ENCODE data around the gene ARPC1A.
"Not testable (repeated sequence)": the region's sequence is repeated elsewhere in the genome, so short reads cannot be mapped to it uniquely, and the experiment has no call there.

ARPC1A gene

GRCh38 chr7:99379043-99379577 lies 53.4 kb downstream of the ARPC1A start:
- Histone ChIP-seq H2BK12ac (ENCODE audit: low read length) (no peak overlapping the region), H3K27me3 (ENCODE audit: control insufficient read depth in 3 of 3, insufficient read depth in 3 of 3, low read depth in 1 of 3, low read length in 3 of 3) (no peaks in the 10 kb centered on the region), H2BK5ac (ENCODE audit: low read length) (no peak overlapping the region), H3K4me1 (ENCODE audit: control insufficient read depth in 2 of 2, insufficient read depth in 1 of 2, low read depth in 1 of 2, low read length in 2 of 2) (peaks cover 0 to 11% of the 10 kb centered on the region in 2 donors), H2AK5ac (ENCODE audit: low read depth, low read length) (no peak overlapping the region), H2AFZ (ENCODE audit: low read length) (no peak overlapping the region), H4K91ac (ENCODE audit: low read depth, low read length, poor library complexity) (no peak overlapping the region), H3K4me2 (ENCODE audit: insufficient read depth, low read length, poor library complexity, severe bottlenecking) (no peak overlapping the region), H4K8ac (ENCODE audit: low read depth, low read length) (no peak overlapping the region), H3K14ac (ENCODE audit: low read length) (no peak overlapping the region), H3K27ac (replicated peaks; ENCODE audit: low read length) (no peak overlapping the region), H3K79me1 (ENCODE audit: low read depth, low read length) (peaks cover 4% of the 10 kb centered on the region), H2BK120ac (ENCODE audit: low read depth, low read length) (no peak overlapping the region), H3K23ac (ENCODE audit: low read depth, low read length, poor library complexity) (no peak overlapping the region), H3K18ac (ENCODE audit: low read length) (no peak overlapping the region), H3K4me3 (ENCODE audit: low read length in 2 of 2) (no peak overlapping the region), H2BK15ac (ENCODE audit: low read length) (no peak overlapping the region), H3K36me3 (replicated peaks in 1 of 2; ENCODE audit: control insufficient read depth in 2 of 2, insufficient read depth in 2 of 2, low read length in 2 of 2) (peaks cover 2 to 4% of the 10 kb centered on the region in 2 donors), H3K4ac (ENCODE audit: low read length) (no peak overlapping the region), H3K9ac (ENCODE audit: low read depth, low read length, poor library complexity) (no peak overlapping the region), H3K9me3 (replicated peaks in 1 of 2; ENCODE audit: control insufficient read depth in 2 of 2, insufficient read depth in 1 of 2, low read depth in 1 of 2, low read length in 2 of 2) (no peaks in the 10 kb centered on the region)
- DNase-seq (ENCODE audit: low spot score), result no peak
- no CpG with 5 or more reads among the region's 7 CpGs for WGBS, 2 donors (ENCODE audit: extremely low coverage in 2 of 2, insufficient read length in 2 of 2, insufficient replicate concordance in 1 of 2)

GRCh38 chr7:99379693-99380031 lies 54.0 kb downstream of the ARPC1A start:
- not testable (repeated sequence) for H3K9me3 ChIP-seq (replicated peaks in 1 of 2; ENCODE audit: control insufficient read depth in 2 of 2, insufficient read depth in 1 of 2, low read depth in 1 of 2, low read length in 2 of 2); H3K4me2 ChIP-seq (ENCODE audit: insufficient read depth, low read length, poor library complexity, severe bottlenecking); H2AFZ ChIP-seq (ENCODE audit: low read length); H3K18ac ChIP-seq (ENCODE audit: low read length); H3K27me3 ChIP-seq (ENCODE audit: control insufficient read depth in 3 of 3, insufficient read depth in 3 of 3, low read depth in 1 of 3, low read length in 3 of 3); H3K23ac ChIP-seq (ENCODE audit: low read depth, low read length, poor library complexity); DNase-seq (ENCODE audit: low spot score); H3K4ac ChIP-seq (ENCODE audit: low read length); H2BK120ac ChIP-seq (ENCODE audit: low read depth, low read length); H3K79me1 ChIP-seq (ENCODE audit: low read depth, low read length); H2BK15ac ChIP-seq (ENCODE audit: low read length); H3K9ac ChIP-seq (ENCODE audit: low read depth, low read length, poor library complexity); H4K8ac ChIP-seq (ENCODE audit: low read depth, low read length); H3K27ac ChIP-seq (replicated peaks; ENCODE audit: low read length); H3K36me3 ChIP-seq (replicated peaks in 1 of 2; ENCODE audit: control insufficient read depth in 2 of 2, insufficient read depth in 2 of 2, low read length in 2 of 2); H3K4me3 ChIP-seq (ENCODE audit: low read length in 2 of 2); H2BK12ac ChIP-seq (ENCODE audit: low read length); H3K14ac ChIP-seq (ENCODE audit: low read length); H2AK5ac ChIP-seq (ENCODE audit: low read depth, low read length); H4K91ac ChIP-seq (ENCODE audit: low read depth, low read length, poor library complexity); H2BK5ac ChIP-seq (ENCODE audit: low read length)
- peaks cover 0 to 11% of the 10 kb centered on the region in 2 donors for H3K4me1 ChIP-seq (ENCODE audit: control insufficient read depth in 2 of 2, insufficient read depth in 1 of 2, low read depth in 1 of 2, low read length in 2 of 2)
- no CpG with 5 or more reads among the region's 7 CpGs for WGBS, 2 donors (ENCODE audit: extremely low coverage in 2 of 2, insufficient read length in 2 of 2, insufficient replicate concordance in 1 of 2)

- no peak overlapping the region for H3K9ac ChIP-seq (ENCODE audit: low read depth, low read length, poor library complexity)
- DNase-seq (ENCODE audit: low spot score), result no peak
- no peak overlapping the region for H3K23ac ChIP-seq (ENCODE audit: low read depth, low read length, poor library complexity)
- H3K14ac ChIP-seq (ENCODE audit: low read length), result no peak overlapping the region
- WGBS, 2 donors (ENCODE audit: extremely low coverage in 2 of 2, insufficient read length in 2 of 2, insufficient replicate concordance in 1 of 2), result no CpG with 5 or more reads among the region's 12 CpGs
- H2BK12ac ChIP-seq (ENCODE audit: low read length), result no peak overlapping the region
- H3K36me3 ChIP-seq (replicated peaks in 1 of 2; ENCODE audit: control insufficient read depth in 2 of 2, insufficient read depth in 2 of 2, low read length in 2 of 2), result peaks cover 2 to 4% of the 10 kb centered on the region in 2 donors
- H2AK5ac ChIP-seq (ENCODE audit: low read depth, low read length), result no peak overlapping the region
- H4K91ac ChIP-seq (ENCODE audit: low read depth, low read length, poor library complexity), result no peak overlapping the region
- H2BK15ac ChIP-seq (ENCODE audit: low read length), result no peak overlapping the region
- no peak overlapping the region for H3K4ac ChIP-seq (ENCODE audit: low read length)
- no peak overlapping the region for H2AFZ ChIP-seq (ENCODE audit: low read length)
- H3K79me1 ChIP-seq (ENCODE audit: low read depth, low read length), result peaks cover 4% of the 10 kb centered on the region
- H2BK120ac ChIP-seq (ENCODE audit: low read depth, low read length), result no peak overlapping the region
- no peak overlapping the region for H3K18ac ChIP-seq (ENCODE audit: low read length)
- H3K4me1 ChIP-seq (ENCODE audit: control insufficient read depth in 2 of 2, insufficient read depth in 1 of 2, low read depth in 1 of 2, low read length in 2 of 2), result peaks cover 0 to 11% of the 10 kb centered on the region in 2 donors
- H3K4me3 ChIP-seq (ENCODE audit: low read length in 2 of 2), result no peak overlapping the region
- H4K8ac ChIP-seq (ENCODE audit: low read depth, low read length), result no peak overlapping the region
- H3K27ac ChIP-seq (replicated peaks; ENCODE audit: low read length), result no peak overlapping the region
- no peak overlapping the region for H3K4me2 ChIP-seq (ENCODE audit: insufficient read depth, low read length, poor library complexity, severe bottlenecking)
- no peaks in the 10 kb centered on the region for H3K9me3 ChIP-seq (replicated peaks in 1 of 2; ENCODE audit: control insufficient read depth in 2 of 2, insufficient read depth in 1 of 2, low read depth in 1 of 2, low read length in 2 of 2)
- H2BK5ac ChIP-seq (ENCODE audit: low read length), result no peak overlapping the region
- H3K27me3 ChIP-seq (ENCODE audit: control insufficient read depth in 3 of 3, insufficient read depth in 3 of 3, low read depth in 1 of 3, low read length in 3 of 3), result no peaks in the 10 kb centered on the region
Measured at GRCh38 chr7:99380032-99380822, 54.5 kb downstream of the ARPC1A start.

- no peak overlapping the region for H3K18ac ChIP-seq (ENCODE audit: low read length)
- no peak overlapping the region for H2BK15ac ChIP-seq (ENCODE audit: low read length)
- peak overlapping the region in 1 of 2 donors; percentile 23 for H3K4me3 ChIP-seq (ENCODE audit: low read length in 2 of 2)
- no peaks in the 10 kb centered on the region for H3K9me3 ChIP-seq (replicated peaks in 1 of 2; ENCODE audit: control insufficient read depth in 2 of 2, insufficient read depth in 1 of 2, low read depth in 1 of 2, low read length in 2 of 2)
- no peak overlapping the region for H4K91ac ChIP-seq (ENCODE audit: low read depth, low read length, poor library complexity)
- DNase-seq (ENCODE audit: low spot score), result no peak
- no peak overlapping the region for H3K4me2 ChIP-seq (ENCODE audit: insufficient read depth, low read length, poor library complexity, severe bottlenecking)
- no peak overlapping the region for H3K14ac ChIP-seq (ENCODE audit: low read length)
- no peak overlapping the region for H2BK5ac ChIP-seq (ENCODE audit: low read length)
- H3K36me3 ChIP-seq (replicated peaks in 1 of 2; ENCODE audit: control insufficient read depth in 2 of 2, insufficient read depth in 2 of 2, low read length in 2 of 2), result peaks cover 2 to 4% of the 10 kb centered on the region in 2 donors
- H3K9ac ChIP-seq (ENCODE audit: low read depth, low read length, poor library complexity), result peak overlapping the region; percentile 16
- H4K8ac ChIP-seq (ENCODE audit: low read depth, low read length), result no peak overlapping the region
- no CpG with 5 or more reads among the region's 16 CpGs for WGBS, 2 donors (ENCODE audit: extremely low coverage in 2 of 2, insufficient read length in 2 of 2, insufficient replicate concordance in 1 of 2)
- H3K4me1 ChIP-seq (ENCODE audit: control insufficient read depth in 2 of 2, insufficient read depth in 1 of 2, low read depth in 1 of 2, low read length in 2 of 2), result peaks cover 0 to 11% of the 10 kb centered on the region in 2 donors
- no peak overlapping the region for H2AFZ ChIP-seq (ENCODE audit: low read length)
- H2BK12ac ChIP-seq (ENCODE audit: low read length), result no peak overlapping the region
- no peak overlapping the region for H2AK5ac ChIP-seq (ENCODE audit: low read depth, low read length)
- no peak overlapping the region for H3K27ac ChIP-seq (replicated peaks; ENCODE audit: low read length)
- peak overlapping the region; percentile 10 for H3K4ac ChIP-seq (ENCODE audit: low read length)
- no peaks in the 10 kb centered on the region for H3K27me3 ChIP-seq (ENCODE audit: control insufficient read depth in 3 of 3, insufficient read depth in 3 of 3, low read depth in 1 of 3, low read length in 3 of 3)
- H3K23ac ChIP-seq (ENCODE audit: low read depth, low read length, poor library complexity), result no peak overlapping the region
- H2BK120ac ChIP-seq (ENCODE audit: low read depth, low read length), result peak overlapping the region; percentile 81
- H3K79me1 ChIP-seq (ENCODE audit: low read depth, low read length), result peaks cover 6% of the 10 kb centered on the region
Measured at GRCh38 chr7:99380823-99381663, 55.3 kb downstream of the ARPC1A start.
